Spinal cord (tissue), 10 donors: Measurements from ENCODE around the gene PTGIS. TPM values are rescaled to one million over a fixed set of nuclear protein-coding genes. Genes with fewer than 3 reads are reported as not detected.

ENCODE experiments used
- DNase-seq, 6 donors: peaks; one replicate each; pipeline versions ENCODE4 v3.0.0 to v3.0.0-alpha.2; 2013 to 2015; ENCODE audit warnings: low spot score in 6 of 6, low read depth in 4 of 6
- H3K27ac ChIP-seq: one replicate; pipeline ENCODE4 v1.5.1; 2013; ENCODE audit warnings: low read depth, low read length, control low read depth
- H3K27me3 ChIP-seq: one replicate; pipeline ENCODE4 v1.6.1; 2013; ENCODE audit warnings: low read length; ENCODE audit not compliant: control insufficient read depth, insufficient read depth
- H3K36me3 ChIP-seq: one replicate; pipeline ENCODE4 v1.6.1; 2013; ENCODE audit warnings: low read length; ENCODE audit not compliant: control insufficient read depth, insufficient read depth
- H3K4me1 ChIP-seq: one replicate; pipeline ENCODE4 v1.6.1; 2013; ENCODE audit warnings: low read length; ENCODE audit not compliant: control insufficient read depth, insufficient read depth
- H3K4me3 ChIP-seq: one replicate; pipeline ENCODE4 v1.5.1; 2013; ENCODE audit warnings: low read depth, low read length, control low read depth
- H3K9me3 ChIP-seq: one replicate; pipeline ENCODE4 v1.6.1; 2013; ENCODE audit warnings: low read length; ENCODE audit not compliant: control insufficient read depth, insufficient read depth
- WGBS: methylation state at CpG from one replicate; pipeline ENCODE4 v1.1.5; 2013; ENCODE audit warnings: missing lambda C conversion rate; ENCODE audit not compliant: insufficient coverage; 5-methylcytosine and 5-hydroxymethylcytosine counted together
- polyA plus RNA-seq, 2 donors: library from polyadenylated mRNA; unstranded; fragments of 120-200 nt; gene quantifications; one replicate each; pipeline ENCODE4 v1.2.1, GENCODE V29; 2013; ENCODE audit not compliant: insufficient read length in 2 of 2
- total RNA-seq, 2 donors: library from RNA; depleted of rRNA in 1 of 2; stranded (reverse); fragments of 120-200 nt in 1 of 2; fragments of >200 nt in 1 of 2; gene quantifications; one replicate each; pipeline versions ENCODE4 v1.2.3 to v1.2.4, GENCODE V29; 2013 to 2014
- donor health status: healthy.

The PTGIS gene
- total and polyA plus RNA-seq, 4 donors = 13.8 to 27.5 (median 17.1) TPM

DNA sequence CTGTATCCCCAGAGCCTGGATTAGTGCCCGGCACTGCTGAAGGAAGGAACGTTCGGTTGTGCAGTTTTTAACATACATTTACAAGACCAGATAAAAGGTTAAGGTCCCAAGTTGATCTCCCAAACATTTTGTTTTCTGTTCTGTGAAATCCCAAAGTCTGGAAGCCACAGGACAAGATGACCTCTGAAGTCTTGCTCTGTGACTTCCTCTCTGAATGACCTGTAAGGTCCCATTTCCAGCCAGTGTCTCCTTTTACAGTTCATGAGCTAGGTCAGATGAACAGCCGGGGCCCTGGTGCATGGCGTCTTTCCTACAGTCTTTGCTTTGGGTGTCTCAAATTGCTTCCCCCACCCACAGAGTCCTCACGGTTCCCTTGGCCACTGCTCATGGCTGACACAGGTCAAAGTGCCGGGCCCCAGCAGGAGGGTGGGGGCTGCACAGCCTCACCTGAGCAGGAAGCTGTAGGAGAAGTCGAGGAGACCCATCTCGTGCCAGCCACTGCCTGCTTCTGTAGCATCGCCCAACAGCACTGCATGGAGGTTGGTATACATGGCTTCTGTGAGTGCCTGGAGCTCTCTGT lies 24.0 kb downstream of the PTGIS start:
- Histone ChIP-seq H3K9me3 (peaks cover under 1% of the 10 kb centered on the region), H3K4me3 (no peak overlapping the region), H3K36me3 (peaks cover 55% of the 10 kb centered on the region), H3K27me3 (no peaks in the 10 kb centered on the region), H3K4me1 (no peaks in the 10 kb centered on the region), H3K27ac (no peak overlapping the region)
- WGBS = 80% methylated on average over 8 of the region's 10 CpGs
- DNase-seq = no peak

- Histone ChIP-seq H3K4me1 (no peaks in the 10 kb centered on the region), H3K36me3 (peaks cover 56% of the 10 kb centered on the region)
Observed at GRCh38 chr20:49543071-49543857, 24.7 kb downstream of the PTGIS start.

DNA sequence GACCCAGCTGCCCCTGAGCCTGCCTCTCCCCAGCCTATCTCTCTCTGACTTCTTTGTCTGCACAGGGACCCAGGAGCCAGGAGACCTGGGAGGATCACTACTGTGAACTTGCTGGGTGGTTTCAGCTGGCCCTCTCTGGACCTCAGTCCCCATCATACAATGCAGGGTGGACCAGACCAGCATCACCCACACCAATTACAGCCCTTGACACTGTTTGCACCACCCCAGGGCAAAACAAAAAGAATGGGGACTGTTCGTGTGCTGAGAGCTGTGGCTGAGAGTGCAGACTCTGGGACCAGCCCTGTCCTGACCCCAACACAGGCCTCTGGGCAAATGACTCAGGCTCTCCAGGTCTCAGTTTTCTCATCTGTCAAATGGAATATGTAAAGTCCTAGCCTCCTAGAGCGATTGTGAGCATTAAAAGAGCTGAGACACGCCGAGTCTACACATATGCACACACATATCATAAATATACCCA lies 25.4 kb downstream of the PTGIS start:
- H3K27ac ChIP-seq = no peak overlapping the region
- peaks cover 1% of the 10 kb centered on the region for H3K9me3 ChIP-seq
- no peaks in the 10 kb centered on the region for H3K27me3 ChIP-seq
- no peak for DNase-seq
- H3K4me1 ChIP-seq = no peaks in the 10 kb centered on the region
- WGBS = 56% methylated on average over 1 of the region's 4 CpGs
- peaks cover 57% of the 10 kb centered on the region for H3K36me3 ChIP-seq
- H3K4me3 ChIP-seq = no peak overlapping the region

More at GRCh38 chr20:49543071-49543857, 24.7 kb downstream of the PTGIS start:
- peaks cover 1% of the 10 kb centered on the region for H3K9me3 ChIP-seq
- WGBS = 89% methylated on average over 11 of the region's 13 CpGs
- no peaks in the 10 kb centered on the region for H3K27me3 ChIP-seq
- H3K4me3 ChIP-seq = no peak overlapping the region
- no peak overlapping the region for H3K27ac ChIP-seq
- DNase-seq = no peak

GRCh38 chr20:49541733-49542513 lies 26.0 kb downstream of the PTGIS start:
- peak in 5 of 6 donors; percentile 42 to 85 (median 50) for DNase-seq
- Histone ChIP-seq H3K9me3 (peaks cover 1% of the 10 kb centered on the region), H3K4me1 (no peaks in the 10 kb centered on the region), H3K36me3 (peaks cover 63% of the 10 kb centered on the region), H3K27me3 (no peaks in the 10 kb centered on the region), H3K27ac (no peak overlapping the region), H3K4me3 (no peak overlapping the region)
- WGBS = 65% methylated on average over 13 of the region's 18 CpGs

- no peak for DNase-seq
- no peaks in the 10 kb centered on the region for H3K4me1 ChIP-seq
- 83% methylated on average over 13 of the region's 15 CpGs for WGBS
- H3K9me3 ChIP-seq = peaks cover 1% of the 10 kb centered on the region
- H3K27me3 ChIP-seq = no peaks in the 10 kb centered on the region
- peaks cover 64% of the 10 kb centered on the region for H3K36me3 ChIP-seq
- H3K27ac ChIP-seq = no peak overlapping the region
- no peak overlapping the region for H3K4me3 ChIP-seq
Observed at GRCh38 chr20:49540687-49541435, 27.1 kb downstream of the PTGIS start.

DNA sequence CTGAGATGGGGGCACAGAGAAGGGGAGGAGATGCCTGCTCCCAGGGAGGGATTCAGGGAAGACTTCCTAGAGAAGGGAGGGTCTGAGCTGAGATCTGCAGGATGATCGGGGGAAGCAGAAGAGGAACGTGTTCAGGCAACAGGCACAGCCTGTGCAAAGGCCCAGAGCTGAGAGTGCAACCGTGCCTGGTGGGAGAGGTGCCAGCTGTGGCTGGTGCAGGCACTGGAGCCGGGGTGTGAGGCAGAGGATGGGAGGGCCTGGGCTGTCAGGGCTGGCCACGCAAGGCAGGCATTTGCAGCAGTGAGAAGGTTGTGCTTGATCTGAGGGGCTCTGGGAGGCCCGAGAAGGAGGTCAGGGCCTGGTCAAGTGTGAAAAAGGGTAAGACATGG lies 27.7 kb downstream of the PTGIS start:
- H3K27ac ChIP-seq = no peak overlapping the region
- 80% methylated on average over 6 of the region's 6 CpGs for WGBS
- H3K27me3 ChIP-seq = no peaks in the 10 kb centered on the region
- H3K4me3 ChIP-seq = no peak overlapping the region
- no peaks in the 10 kb centered on the region for H3K4me1 ChIP-seq
- peaks cover 1% of the 10 kb centered on the region for H3K9me3 ChIP-seq
- no peak for DNase-seq
- peaks cover 63% of the 10 kb centered on the region for H3K36me3 ChIP-seq

DNA sequence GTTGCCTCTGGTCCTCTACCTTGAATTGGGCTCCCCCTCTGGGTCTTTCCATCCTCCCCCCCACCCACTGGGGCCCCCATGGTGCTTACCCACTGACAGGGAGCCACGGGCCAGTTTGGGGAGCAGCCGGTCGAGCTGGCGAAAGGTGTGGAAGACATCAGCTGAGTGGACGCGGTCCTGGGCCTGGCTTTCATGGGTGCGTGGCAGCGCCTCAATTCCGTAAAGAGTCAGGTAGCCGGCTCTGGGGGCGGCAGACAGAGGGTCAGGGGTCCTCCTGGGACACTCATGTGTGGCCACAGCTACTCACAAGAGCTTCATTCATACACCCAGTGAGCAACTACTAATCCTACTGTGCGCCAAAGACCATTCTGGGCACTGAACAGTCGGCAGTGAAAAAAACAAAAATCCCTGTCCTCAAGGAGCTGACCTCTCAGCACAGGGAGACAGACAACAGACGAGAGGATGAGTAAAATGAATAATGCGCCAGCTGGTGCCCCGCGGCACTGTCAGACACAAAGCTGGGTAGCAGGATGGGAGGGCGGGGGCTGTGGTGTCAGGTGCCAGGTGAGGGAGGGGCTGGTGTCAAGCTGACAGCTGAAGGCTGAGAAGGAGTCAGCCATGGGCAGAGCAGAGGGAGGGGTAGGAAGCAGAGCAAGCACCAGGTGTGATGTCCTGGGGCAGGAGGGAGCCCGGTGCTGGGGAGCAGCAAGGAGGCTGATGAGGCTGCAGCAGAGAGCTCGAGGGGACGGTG lies 28.3 kb downstream of the PTGIS start:
- DNase-seq = no peak
- H3K4me1 ChIP-seq = no peaks in the 10 kb centered on the region
- H3K36me3 ChIP-seq = peaks cover 63% of the 10 kb centered on the region
- H3K27me3 ChIP-seq = no peaks in the 10 kb centered on the region
- 94% methylated on average over 20 of the region's 21 CpGs for WGBS
- no peak overlapping the region for H3K4me3 ChIP-seq
- H3K9me3 ChIP-seq = peaks cover 1% of the 10 kb centered on the region
- no peak overlapping the region for H3K27ac ChIP-seq

- no peak for DNase-seq
- Histone ChIP-seq H3K27ac (no peak overlapping the region), H3K4me3 (no peak overlapping the region), H3K36me3 (peaks cover 59% of the 10 kb centered on the region), H3K27me3 (no peaks in the 10 kb centered on the region), H3K9me3 (peaks cover 1% of the 10 kb centered on the region), H3K4me1 (no peaks in the 10 kb centered on the region)
- 100% methylated on average over 1 of the region's 3 CpGs for WGBS
Observed at GRCh38 chr20:49538950-49539349, 29.0 kb downstream of the PTGIS start.
